PC-9 (cell line): Measurements from ENCODE around the gene ZCCHC14. TPM values are rescaled to one million over a fixed set of nuclear protein-coding genes. Genes with fewer than 3 reads are reported as not detected.

Experiments used
- BruUV-seq: library from RNA; stranded (reverse); fragments of 400-500 nt; replicated peaks from 2 replicates; lab custom pipeline; 2021; lab: Mats Ljungman, UMichigan
- CTCF ChIA-PET: fragments of 300-600 bp; sonication (Branson Sonifier 250); formaldehyde crosslinking; loops from one replicate; lab custom pipeline; 2022; ENCODE audit warnings: antibody characterized with exemption; lab: Charles Lee
- POLR2A ChIA-PET: fragments of 300-600 bp; sonication (Branson Sonifier 250); formaldehyde crosslinking; loops from one replicate; lab custom pipeline; 2022; ENCODE audit warnings: antibody characterized with exemption; ENCODE audit not compliant: unreplicated experiment; lab: Charles Lee
- DNase-seq, 2 experiments: peaks; one replicate each; pipeline versions ENCODE4 v3.0.0 to v3.0.0-alpha.2; 2015 to 2022; ENCODE audit warnings: mixed read lengths in 1 of 2
- H2AFZ ChIP-seq: fragments of 200-600 bp; sonication (generic); 2 replicates; pipeline ENCODE4 v1.8.1; 2017; ENCODE audit warnings: antibody characterized with exemption
- H3F3A ChIP-seq: fragments of 200-600 bp; sonication (generic); 2 replicates; pipeline ENCODE4 v1.8.1; 2017; ENCODE audit warnings: antibody characterized with exemption, mild to moderate bottlenecking, low read depth; ENCODE audit not compliant: insufficient read depth
- H3K27ac ChIP-seq: fragments of 200-600 bp; sonication (generic); 2 replicates; pipeline ENCODE4 v1.6.1; 2016; ENCODE audit warnings: mixed run types
- H3K27me3 ChIP-seq: fragments of 200-600 bp; sonication (generic); 2 replicates; pipeline ENCODE4 v1.6.1; 2016; ENCODE audit warnings: low read depth, mixed run types; ENCODE audit not compliant: insufficient read depth
- H3K36me3 ChIP-seq: fragments of 200-600 bp; sonication (generic); 2 replicates; pipeline ENCODE4 v1.6.1; 2016; ENCODE audit warnings: low read depth, mixed run types
- H3K4me1 ChIP-seq: fragments of 200-600 bp; sonication (generic); replicated peaks from 2 replicates; pipeline ENCODE4 v1.6.1; 2016; ENCODE audit warnings: mixed run types; ENCODE audit not compliant: insufficient read depth
- H3K4me2 ChIP-seq: fragments of 200-600 bp; sonication (generic); 2 replicates; pipeline ENCODE4 v1.6.1; 2017; ENCODE audit warnings: mixed run types
- H3K4me3 ChIP-seq: fragments of 200-600 bp; sonication (generic); 2 replicates; pipeline ENCODE4 v1.6.1; 2016; ENCODE audit warnings: mixed run types
- H3K79me2 ChIP-seq: fragments of 200-600 bp; sonication (generic); 2 replicates; pipeline ENCODE4 v1.6.1; 2017; ENCODE audit warnings: low read depth, mixed run types
- H3K9me2 ChIP-seq: fragments of 200-600 bp; sonication (generic); 2 replicates; pipeline ENCODE4 v1.8.1; 2017; ENCODE audit warnings: mild to moderate bottlenecking; ENCODE audit not compliant: insufficient read depth
- H3K9me3 ChIP-seq: fragments of 200-600 bp; sonication (generic); 2 replicates; pipeline ENCODE4 v1.8.1; 2016; ENCODE audit warnings: low read depth; ENCODE audit not compliant: insufficient read depth
- H4K20me1 ChIP-seq: fragments of 200-600 bp; sonication (generic); 2 replicates; pipeline ENCODE4 v1.8.1; 2017; ENCODE audit not compliant: insufficient read depth
- CTCF ChIP-seq: fragments of 200-600 bp; sonication (generic); conservative IDR thresholded peaks from 2 replicates; pipeline ENCODE4 v1.6.1; 2017; ENCODE audit warnings: mixed run types, antibody characterized with exemption, mild to moderate bottlenecking, moderate library complexity
- EZH2 ChIP-seq: fragments of 200-600 bp; sonication (generic); IDR thresholded peaks from 2 replicates; pipeline ENCODE4 v1.8.0; 2017; ENCODE audit warnings: antibody characterized with exemption, low read depth
- intact Hi-C: fragments of 100-400 bp; cut with micrococcal nuclease; formaldehyde crosslinking; loops from one replicate; pipeline ENCODE4 v1.10.0; 2022; ENCODE audit not compliant: unreplicated experiment
- total RNA-seq: library from RNA; stranded (reverse); gene quantifications from 2 replicates; pipeline ENCODE4 v1.2.3, GENCODE V29; 2021

Gene ZCCHC14
- total RNA-seq, 1 experiment from 2014 or later: 17.9 TPM

- peaks cover 38% of the 10 kb centered on the region for H3K79me2 ChIP-seq
- H3K9me2 ChIP-seq: no peaks in the 10 kb centered on the region
- TF ChIP-seq EZH2 (no peak), CTCF (no peak)
- H3K36me3 ChIP-seq: no peaks in the 10 kb centered on the region
- H3K27ac ChIP-seq: peak overlapping the region; percentile 73
- POLR2A ChIA-PET: interaction anchor here (0.5 to 0.7 kb wide), 2 partner anchors 147 to 485 kb away, joined by 4 to 5 read pairs; no protein-coding TSS in a partner anchor
- BruUV-seq: no TSS peak
- intact Hi-C loops: loop anchor here (5.0 kb wide), 1 partner anchor 67 kb away; the partner anchor contains the start of gene C16orf95
- CTCF ChIA-PET: interaction anchor here (0.6 to 1.6 kb wide), 3 partner anchors 10 to 91 kb away, joined by 6 to 10 read pairs (median 9); no protein-coding TSS in a partner anchor
- DNase-seq: peak; percentile 63 to 64
- H3K4me1 ChIP-seq: peaks cover 46% of the 10 kb centered on the region
- H2AFZ ChIP-seq: peak overlapping the region; percentile 95
- H3F3A ChIP-seq: peaks cover 41% of the 10 kb centered on the region
- H3K27me3 ChIP-seq: no peaks in the 10 kb centered on the region
- H3K4me2 ChIP-seq: peak overlapping the region; percentile 78
- no peaks in the 10 kb centered on the region for H3K9me3 ChIP-seq
- peaks cover 31% of the 10 kb centered on the region for H4K20me1 ChIP-seq
- H3K4me3 ChIP-seq: peak overlapping the region; percentile 88
Measured at GRCh38 chr16:87384162-87384874, 108.5 kb downstream of the ZCCHC14 start.

GRCh38 chr16:87383505-87384161 lies 109.2 kb downstream of the ZCCHC14 start, which contains the start of gene FBXO31:
Gene FBXO31, minus strand, starts transcription at chr16:87383776. Its CDS starts 32 bp downstream, at chr16:87383744.
- ChIA-PET POLR2A (interaction anchor here (0.5 to 1.2 kb wide), 4 partner anchors 11 to 486 kb away, joined by 3 to 5 read pairs (median 4); partner anchors contain the start of gene C16orf95), CTCF (interaction anchor here (0.6 to 1.6 kb wide), 2 partner anchors 11 to 92 kb away, joined by 9 to 10 read pairs; no protein-coding TSS in a partner anchor)
- Histone ChIP-seq H3F3A (peaks cover 34% of the 10 kb centered on the region), H3K79me2 (peaks cover 42% of the 10 kb centered on the region), H3K4me2 (peak within 1 kb of the TSS; percentile 94), H3K4me1 (peaks cover 39% of the 10 kb centered on the region), H3K9me2 (no peaks in the 10 kb centered on the region), H4K20me1 (peaks cover 31% of the 10 kb centered on the region), H3K27ac (peak within 1 kb of the TSS; percentile 73), H3K9me3 (no peaks in the 10 kb centered on the region), H2AFZ (peak within 1 kb of the TSS; percentile 95), H3K36me3 (no peaks in the 10 kb centered on the region), H3K27me3 (no peaks in the 10 kb centered on the region), H3K4me3 (peak within 1 kb of the TSS; percentile 88)
- TF ChIP-seq CTCF: no peak
- TF ChIP-seq EZH2: no peak
- intact Hi-C loops: loop anchor here (5.0 kb wide), 1 partner anchor 66 kb away; the partner anchor contains the start of gene C16orf95
- no TSS peak for BruUV-seq
- peak; percentile 75 to 89 for DNase-seq
